ELR (cell line): Measurements from ENCODE around the gene RNF114.
"Not testable (repeated sequence)": the region's sequence is repeated elsewhere in the genome, so short reads cannot be mapped to it uniquely, and the experiment has no call there.

Source experiments
- DNase-seq: peaks from one replicate; pipeline ENCODE4 v3.0.0-alpha.2; 2015; ENCODE audit warnings: low read depth

Gene RNF114

GRCh38 chr20:49987015-49987867, 51.0 kb downstream of the RNF114 start:
- peak; percentile 57 for DNase-seq

GRCh38 chr20:49987868-49988690, 51.9 kb downstream of the RNF114 start:
- DNase-seq, result peak; percentile 59

- peak; percentile 91 for DNase-seq
Observed at GRCh38 chr20:49989234-49990065, 53.3 kb downstream of the RNF114 start.

- DNase-seq, result peak; percentile 22
Observed at GRCh38 chr20:49990271-49990720, 54.1 kb downstream of the RNF114 start.

GRCh38 chr20:49993301-49993751, 57.1 kb downstream of the RNF114 start:
- DNase-seq, result no peak

- DNase-seq, result no peak
Observed at GRCh38 chr20:49995586-49995985, 59.4 kb downstream of the RNF114 start.

- not testable (repeated sequence) for DNase-seq
Observed at GRCh38 chr20:49998478-49999188, 62.4 kb downstream of the RNF114 start.

GRCh38 chr20:49999329-49999728, 63.1 kb downstream of the RNF114 start:
- DNase-seq, result no peak

GRCh38 chr20:50000548-50001222, 64.5 kb downstream of the RNF114 start:
- not testable (repeated sequence) for DNase-seq

- no peak for DNase-seq
Observed at GRCh38 chr20:50001784-50002311, 65.7 kb downstream of the RNF114 start.

GRCh38 chr20:50003253-50003656, 67.1 kb downstream of the RNF114 start:
- peak; percentile 89 for DNase-seq
